ENCODE data around the gene TRPV3. TPM values are rescaled to one million over a fixed set of nuclear protein-coding genes. Genes with fewer than 3 reads are reported as not detected.

The TRPV3 gene
- total RNA-seq, 2 donors from 2014 or later, result 0.56 TPM; not detected in 1

DNA sequence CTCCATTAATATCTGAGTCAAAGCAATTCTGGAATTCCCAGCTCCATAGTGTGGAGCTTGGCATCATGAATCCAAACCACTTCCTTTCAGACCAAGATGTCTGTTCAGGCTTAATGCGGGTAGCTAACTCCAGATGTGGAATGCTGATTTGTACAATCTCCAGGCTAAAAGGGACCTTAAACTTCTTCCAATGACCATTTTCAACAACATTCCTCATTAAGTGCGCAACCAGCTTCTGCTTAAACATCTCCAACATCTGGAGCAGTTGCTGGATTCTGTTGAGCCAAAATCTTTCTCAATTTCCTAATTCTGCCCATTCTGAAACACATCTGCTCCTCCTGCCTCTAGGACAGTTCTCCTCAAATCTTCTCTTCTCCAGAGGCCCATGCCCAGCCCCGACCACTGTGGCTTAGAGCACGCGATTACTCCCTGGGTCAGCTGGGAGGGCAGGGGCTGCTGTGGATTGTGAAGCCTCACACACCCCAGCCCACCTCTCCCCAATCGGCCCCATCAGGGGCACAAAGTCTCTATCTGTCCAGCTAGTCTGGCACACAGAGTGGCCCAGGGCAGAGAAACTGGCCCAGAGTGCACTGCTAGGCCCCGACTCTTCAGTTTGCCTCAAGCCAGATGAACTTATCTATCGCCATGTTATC is 45.6 kb downstream of the TRPV3 start:
- DNase-seq (ENCODE audit: low spot score) (no peak), ATAC-seq (ENCODE audit: insufficient number of reproducible peaks, low FRiP score, low read depth) (no peak)
- no peaks in the 10 kb centered on the region for H3K9me3 ChIP-seq
- H3K27me3 ChIP-seq (replicated peaks; ENCODE audit: insufficient read depth), result no peaks in the 10 kb centered on the region
- H3K27ac ChIP-seq, result peak overlapping the region in 1 of 2 donors; percentile 56
- H3K36me3 ChIP-seq, result no peaks in the 10 kb centered on the region
- no peak overlapping the region for H3K4me3 ChIP-seq
- TF ChIP-seq, protein P1, sequence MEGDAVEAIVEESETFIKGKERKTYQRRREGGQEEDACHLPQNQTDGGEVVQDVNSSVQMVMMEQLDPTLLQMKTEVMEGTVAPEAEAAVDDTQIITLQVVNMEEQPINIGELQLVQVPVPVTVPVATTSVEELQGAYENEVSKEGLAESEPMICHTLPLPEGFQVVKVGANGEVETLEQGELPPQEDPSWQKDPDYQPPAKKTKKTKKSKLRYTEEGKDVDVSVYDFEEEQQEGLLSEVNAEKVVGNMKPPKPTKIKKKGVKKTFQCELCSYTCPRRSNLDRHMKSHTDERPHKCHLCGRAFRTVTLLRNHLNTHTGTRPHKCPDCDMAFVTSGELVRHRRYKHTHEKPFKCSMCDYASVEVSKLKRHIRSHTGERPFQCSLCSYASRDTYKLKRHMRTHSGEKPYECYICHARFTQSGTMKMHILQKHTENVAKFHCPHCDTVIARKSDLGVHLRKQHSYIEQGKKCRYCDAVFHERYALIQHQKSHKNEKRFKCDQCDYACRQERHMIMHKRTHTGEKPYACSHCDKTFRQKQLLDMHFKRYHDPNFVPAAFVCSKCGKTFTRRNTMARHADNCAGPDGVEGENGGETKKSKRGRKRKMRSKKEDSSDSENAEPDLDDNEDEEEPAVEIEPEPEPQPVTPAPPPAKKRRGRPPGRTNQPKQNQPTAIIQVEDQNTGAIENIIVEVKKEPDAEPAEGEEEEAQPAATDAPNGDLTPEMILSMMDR (IDR thresholded peaks at IDR 0.05), result no peak
- H3K4me1 ChIP-seq (ENCODE audit: control insufficient read depth in 1 of 2, low read depth in 2 of 2), result peaks cover 7 to 17% of the 10 kb centered on the region in 2 donors

DNA sequence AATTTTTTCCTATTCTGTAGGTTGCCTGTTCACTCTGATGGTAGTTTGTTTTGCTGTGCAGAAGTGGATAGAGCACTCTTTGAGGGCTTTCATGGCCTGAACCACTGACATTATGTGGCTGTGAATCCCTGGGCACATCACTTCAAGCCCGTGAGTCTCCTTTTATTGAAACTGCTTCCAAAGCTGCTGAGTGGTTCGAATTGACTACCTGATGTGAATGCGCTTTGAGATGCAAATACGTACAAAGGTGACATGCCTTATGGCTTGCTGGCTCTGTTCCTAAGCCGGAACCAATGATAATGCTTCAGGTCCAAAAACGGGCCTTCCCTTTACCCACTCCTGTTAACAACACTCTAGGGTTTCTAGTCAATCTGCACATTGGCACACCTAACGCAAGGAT is 47.5 kb downstream of the TRPV3 start:
- ATAC-seq (ENCODE audit: insufficient number of reproducible peaks, low FRiP score, low read depth) (no peak), DNase-seq (ENCODE audit: low spot score) (no peak)
- H3K27me3 ChIP-seq (replicated peaks; ENCODE audit: insufficient read depth), result no peaks in the 10 kb centered on the region
- H3K36me3 ChIP-seq, result no peaks in the 10 kb centered on the region
- no peaks in the 10 kb centered on the region for H3K9me3 ChIP-seq
- no peak overlapping the region for H3K4me3 ChIP-seq
- TF ChIP-seq, protein P1 (IDR thresholded peaks at IDR 0.05), result no peak
- no peak overlapping the region for H3K27ac ChIP-seq
- H3K4me1 ChIP-seq (ENCODE audit: control insufficient read depth in 1 of 2, low read depth in 2 of 2), result peaks cover 7 to 17% of the 10 kb centered on the region in 2 donors

DNA sequence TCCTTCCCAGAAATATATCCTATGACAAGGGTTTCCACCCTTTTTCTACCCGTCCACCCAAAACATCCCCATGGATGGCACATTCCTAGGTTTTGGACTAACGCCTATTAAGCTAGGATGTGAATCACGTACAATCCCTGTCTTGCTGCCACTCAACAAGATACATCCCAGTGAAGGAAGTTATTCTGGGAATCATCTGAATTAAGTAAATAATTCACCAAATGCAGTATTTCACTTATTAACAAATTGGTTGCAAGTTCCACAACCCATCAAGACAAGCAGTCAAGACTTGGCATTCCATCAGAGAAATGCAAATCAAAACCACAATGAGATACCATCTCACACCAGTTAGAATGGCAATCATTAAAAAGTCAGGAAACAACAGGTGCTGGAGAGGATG is 49.7 kb downstream of the TRPV3 start:
- DNase-seq (ENCODE audit: low spot score), result no peak

DNA sequence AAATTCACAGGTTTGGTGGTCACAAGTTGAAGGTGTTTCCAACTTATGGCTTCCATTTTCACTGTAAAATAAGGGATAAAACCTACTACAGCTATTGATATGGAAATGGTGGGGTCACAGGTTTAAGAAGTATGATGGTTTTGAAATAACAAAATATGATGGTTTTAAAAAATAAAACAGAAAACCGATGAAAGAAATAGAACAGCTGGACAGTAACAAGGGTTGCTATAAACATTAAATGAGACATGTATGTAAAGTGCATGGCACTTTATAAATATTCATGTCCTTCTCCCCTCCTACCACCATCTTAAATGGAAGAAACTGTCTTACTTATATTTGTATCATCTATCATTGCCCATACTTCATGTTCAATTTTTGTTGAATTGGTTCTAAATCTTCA is 50.5 kb downstream of the TRPV3 start:
- DNase-seq (ENCODE audit: low spot score), result no peak
- no peaks in the 10 kb centered on the region for H3K27me3 ChIP-seq (replicated peaks; ENCODE audit: insufficient read depth)
- H3K27ac ChIP-seq, result no peak overlapping the region
- no peak for ATAC-seq (ENCODE audit: insufficient number of reproducible peaks, low FRiP score, low read depth)
- H3K36me3 ChIP-seq, result no peaks in the 10 kb centered on the region
- H3K4me3 ChIP-seq, result no peak overlapping the region
- no peaks in the 10 kb centered on the region for H3K9me3 ChIP-seq
- peaks cover 0 to 2% of the 10 kb centered on the region in 2 donors for H3K4me1 ChIP-seq (ENCODE audit: control insufficient read depth in 1 of 2, low read depth in 2 of 2)
- TF ChIP-seq, protein P1 (IDR thresholded peaks at IDR 0.05), result no peak

More for the DNA sequence above, 49.7 kb downstream of the TRPV3 start:
- TF ChIP-seq, protein P1 (IDR thresholded peaks at IDR 0.05), result no peak
- no peak for ATAC-seq (ENCODE audit: insufficient number of reproducible peaks, low FRiP score, low read depth)
- no peaks in the 10 kb centered on the region for H3K36me3 ChIP-seq
- H3K27me3 ChIP-seq (replicated peaks; ENCODE audit: insufficient read depth), result no peaks in the 10 kb centered on the region
- H3K4me3 ChIP-seq, result no peak overlapping the region
- H3K4me1 ChIP-seq (ENCODE audit: control insufficient read depth in 1 of 2, low read depth in 2 of 2), result peaks cover 0 to 8% of the 10 kb centered on the region in 2 donors
- no peak overlapping the region for H3K27ac ChIP-seq
- H3K9me3 ChIP-seq, result no peaks in the 10 kb centered on the region

DNA sequence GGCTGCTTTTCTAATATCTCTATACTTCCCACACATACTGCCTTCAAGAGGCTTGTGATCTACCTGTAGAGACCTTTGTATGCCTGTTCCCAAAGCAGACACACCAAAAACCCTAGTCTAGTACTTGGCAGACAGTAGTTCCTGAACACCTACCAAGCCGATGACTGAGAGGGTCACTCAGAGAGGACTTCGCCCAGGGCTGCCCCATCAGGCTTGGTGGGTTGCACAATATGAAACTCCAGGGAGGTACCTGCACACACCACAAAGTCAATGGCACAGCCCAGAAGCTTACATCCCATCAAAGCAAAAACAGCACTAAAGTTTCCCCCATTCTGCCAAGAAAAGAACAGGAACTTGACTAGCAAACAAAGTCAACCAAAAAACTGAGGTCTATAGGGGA is 51.6 kb downstream of the TRPV3 start:
- Histone ChIP-seq H3K4me3 (no peak overlapping the region), H3K36me3 (no peaks in the 10 kb centered on the region), H3K4me1 (ENCODE audit: control insufficient read depth in 1 of 2, low read depth in 2 of 2) (no peaks in the 10 kb centered on the region), H3K27ac (no peak overlapping the region), H3K27me3 (replicated peaks; ENCODE audit: insufficient read depth) (no peaks in the 10 kb centered on the region), H3K9me3 (no peaks in the 10 kb centered on the region)
- DNase-seq (ENCODE audit: low spot score) (no peak), ATAC-seq (ENCODE audit: insufficient number of reproducible peaks, low FRiP score, low read depth) (no peak)
- TF ChIP-seq, protein P1 (IDR thresholded peaks at IDR 0.05), result no peak
